ENCODE measurements around the gene GFRA1. TPM values are rescaled to one million over a fixed set of nuclear protein-coding genes. Genes with fewer than 3 reads are reported as not detected.
A peak's percentile ranks its signal among the peaks of the same experiment; 100 is the strongest.

Gene GFRA1
- total and polyA plus RNA-seq, 5 experiments from 2014 or later = not detected

DNA sequence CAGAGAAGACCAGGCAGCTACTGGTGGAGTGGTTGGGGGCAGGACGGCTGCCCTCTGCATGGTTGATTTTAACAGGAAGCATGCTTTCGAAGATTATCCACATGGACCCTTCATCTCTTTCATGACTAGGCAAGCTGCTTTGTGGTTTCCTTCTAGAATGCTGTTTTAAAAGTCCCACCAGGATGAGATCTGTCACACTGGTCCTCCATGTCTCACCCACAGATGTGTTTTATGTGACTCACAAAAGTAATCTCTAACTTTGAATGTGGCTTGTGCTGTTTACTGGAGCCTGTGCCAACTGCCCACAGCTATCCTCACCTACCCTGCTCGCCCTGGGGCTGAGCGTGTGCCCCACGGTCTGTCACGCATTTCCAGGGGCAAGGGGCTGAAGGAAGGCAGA, 188.8 kb downstream of the GFRA1 start:
- Mint-ChIP-seq H3K27me3 (peaks cover 0 to 5% (median 0%) of the 10 kb centered on the region in 5 donors), H3K27ac (no peak overlapping the region), H3K4me3 (no peak overlapping the region), H3K36me3 (no peaks in the 10 kb centered on the region), H3K4me1 (no peaks in the 10 kb centered on the region), H3K9me3 (peaks cover 0 to 3% (median 0%) of the 10 kb centered on the region in 9 donors)
- DNase-seq (no peak), ATAC-seq (no peak)
- POLR2A ChIA-PET = no interaction called here

DNA sequence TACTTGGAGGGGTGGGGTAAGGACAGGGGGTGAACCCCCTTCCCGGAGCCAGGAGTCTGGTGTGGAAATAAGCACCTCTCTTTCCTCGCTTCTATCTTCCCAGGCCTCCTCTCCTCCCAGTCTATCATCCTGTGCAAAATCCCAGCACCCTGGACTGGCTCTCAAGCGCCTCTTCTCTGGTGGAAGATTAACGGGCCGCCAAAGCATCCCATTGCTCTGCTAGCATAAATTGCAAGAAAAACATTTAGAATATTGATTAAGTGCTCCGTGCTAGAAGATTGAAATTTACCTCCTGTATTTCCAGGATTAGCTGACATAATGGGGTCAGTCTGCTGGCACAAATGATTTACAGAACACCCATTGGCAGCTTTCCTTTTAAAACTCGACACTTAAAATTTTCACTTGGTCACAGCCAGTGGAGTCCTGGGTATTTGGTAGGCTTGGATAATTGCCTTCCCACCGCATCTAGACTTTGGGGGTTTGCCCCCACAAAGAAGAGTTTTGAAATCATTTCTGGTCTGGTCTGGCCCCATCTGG, 189.7 kb downstream of the GFRA1 start:
- no peak for DNase-seq
- Mint-ChIP-seq H3K36me3 (no peaks in the 10 kb centered on the region), H3K4me3 (no peak overlapping the region), H3K27me3 (peaks cover 0 to 5% (median 0%) of the 10 kb centered on the region in 5 donors), H3K4me1 (no peaks in the 10 kb centered on the region), H3K9me3 (peaks cover 0 to 3% (median 0%) of the 10 kb centered on the region in 9 donors), H3K27ac (no peak overlapping the region)
- POLR2A ChIA-PET = no interaction called here
- no peak for ATAC-seq

DNA sequence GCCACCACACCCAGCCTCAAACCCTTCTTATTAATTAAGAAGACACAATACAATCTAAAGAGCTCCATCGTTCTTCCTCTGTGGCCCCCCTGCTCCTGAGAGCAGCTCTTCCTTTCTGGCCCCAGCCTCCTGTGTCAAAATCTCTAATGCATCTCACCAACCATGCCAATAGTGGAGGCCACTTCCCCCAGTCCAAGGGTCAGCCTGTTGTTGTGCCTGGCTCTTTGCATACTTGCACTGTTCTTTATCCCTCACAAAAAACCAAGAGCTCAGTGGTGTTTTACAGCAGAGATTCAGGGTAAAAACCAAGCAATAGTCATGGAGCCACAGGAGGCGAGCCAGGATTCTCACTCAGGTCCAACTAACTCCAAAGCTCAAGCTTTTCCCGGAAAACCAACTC, 190.2 kb downstream of the GFRA1 start:
- POLR2A ChIA-PET = no interaction called here
- Mint-ChIP-seq H3K4me3 (no peak overlapping the region), H3K27me3 (peaks cover 0 to 5% (median 0%) of the 10 kb centered on the region in 5 donors), H3K36me3 (no peaks in the 10 kb centered on the region), H3K4me1 (no peaks in the 10 kb centered on the region), H3K9me3 (peaks cover 0 to 3% (median 0%) of the 10 kb centered on the region in 9 donors), H3K27ac (no peak overlapping the region)
- DNase-seq (no peak), ATAC-seq (no peak)

DNA sequence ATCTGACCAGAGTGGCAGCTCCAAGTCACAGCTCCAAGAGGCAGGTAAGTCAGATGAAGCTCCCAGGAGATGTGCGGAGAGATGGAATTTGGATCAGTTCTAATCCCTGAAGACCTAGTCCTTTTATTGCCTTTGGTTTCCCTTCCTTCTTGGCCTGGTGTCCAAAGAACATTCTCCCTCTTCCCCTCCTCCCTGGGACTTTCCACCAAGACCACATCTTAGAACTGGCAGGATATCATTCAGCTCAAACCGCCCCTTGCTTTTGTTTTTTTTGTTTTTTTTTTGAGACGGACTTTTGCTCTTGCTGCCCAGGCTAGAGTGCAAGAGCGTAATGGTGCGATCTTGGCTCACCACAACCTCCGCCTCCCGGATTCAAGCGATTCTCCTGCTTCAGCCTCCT, 190.8 kb downstream of the GFRA1 start:
- peak overlapping the region in 1 of 10 donors; percentile 50 for H3K27ac Mint-ChIP-seq
- no peaks in the 10 kb centered on the region for H3K4me1 Mint-ChIP-seq
- no peak overlapping the region for H3K4me3 Mint-ChIP-seq

DNA sequence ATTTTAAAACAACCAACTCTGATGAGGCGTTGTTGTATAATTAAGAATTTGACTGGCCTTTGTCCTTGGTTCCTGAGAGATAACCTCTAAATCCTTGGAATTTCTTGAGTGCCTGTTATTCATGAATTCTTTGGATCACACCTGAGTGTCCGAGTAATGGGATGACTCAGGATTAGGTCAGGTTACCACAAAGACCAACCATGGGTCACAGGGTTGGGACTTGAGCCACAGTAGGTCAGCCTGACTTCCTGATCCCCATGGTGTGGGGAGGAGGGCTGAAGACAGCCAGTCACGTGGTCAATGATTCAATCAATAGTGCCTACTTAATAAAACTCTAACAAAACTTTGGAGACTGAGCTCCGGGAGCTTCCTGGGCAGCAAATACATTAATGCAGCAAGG, 192.5 kb downstream of the GFRA1 start:
- Mint-ChIP-seq H3K27ac (no peak overlapping the region), H3K4me1 (no peaks in the 10 kb centered on the region), H3K4me3 (no peak overlapping the region), H3K27me3 (peaks cover 0 to under 1% (median 0%) of the 10 kb centered on the region in 5 donors), H3K9me3 (peaks cover 0 to 3% (median 0%) of the 10 kb centered on the region in 9 donors), H3K36me3 (no peaks in the 10 kb centered on the region)
- DNase-seq = no peak
- no peak for ATAC-seq
- POLR2A ChIA-PET = no interaction called here

More for the DNA sequence above, 190.8 kb downstream of the GFRA1 start:
- DNase-seq (no peak), ATAC-seq (no peak)
- Mint-ChIP-seq H3K9me3 (peaks cover 0 to 3% (median 0%) of the 10 kb centered on the region in 9 donors), H3K36me3 (no peaks in the 10 kb centered on the region), H3K27me3 (peaks cover 0 to 3% (median 0%) of the 10 kb centered on the region in 5 donors)
- POLR2A ChIA-PET = no interaction called here

DNA sequence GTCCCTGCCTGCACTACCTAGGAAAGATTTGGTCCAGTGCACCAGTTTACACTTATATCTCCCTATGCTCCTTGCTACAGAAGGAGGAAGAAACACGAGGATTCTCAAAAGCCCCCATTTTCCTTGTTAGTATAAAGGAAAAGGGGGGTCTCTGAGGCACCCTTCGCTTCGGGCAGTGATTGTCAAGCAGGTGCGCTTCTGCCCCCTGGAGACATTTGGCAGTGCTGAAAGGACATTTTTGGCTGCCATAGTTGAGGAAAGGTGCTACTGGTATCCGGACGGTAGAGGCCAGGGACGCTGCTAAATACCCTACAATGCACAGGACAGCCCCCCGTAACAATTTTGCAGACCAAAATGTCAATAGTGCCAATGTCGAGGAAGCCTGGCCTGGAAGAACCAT, 193.7 kb downstream of the GFRA1 start:
- no peaks in the 10 kb centered on the region for H3K4me1 Mint-ChIP-seq

DNA sequence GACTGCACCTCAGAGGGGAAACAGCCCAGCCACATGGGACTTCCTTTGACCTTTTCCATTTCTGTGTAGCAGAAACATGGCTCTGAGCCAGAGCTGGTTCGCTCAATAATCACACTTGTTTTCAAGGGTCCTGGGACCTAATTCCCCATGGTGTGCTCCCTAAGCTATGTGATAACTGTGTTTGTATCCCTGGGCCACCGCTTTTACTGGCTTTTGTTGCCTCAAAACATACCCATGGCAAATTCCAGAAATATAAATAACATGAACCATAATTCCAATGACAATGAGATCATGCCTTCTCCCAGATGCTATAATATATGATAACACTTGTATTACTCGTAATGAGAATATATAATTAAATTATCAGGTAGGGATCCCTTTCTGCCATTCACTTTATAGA, 196.4 kb downstream of the GFRA1 start:
- Mint-ChIP-seq H3K4me3 (no peak overlapping the region), H3K27me3 (no peaks in the 10 kb centered on the region), H3K27ac (no peak overlapping the region), H3K9me3 (no peaks in the 10 kb centered on the region), H3K4me1 (no peaks in the 10 kb centered on the region), H3K36me3 (no peaks in the 10 kb centered on the region)
- ATAC-seq (no peak), DNase-seq (no peak)
- POLR2A ChIA-PET = no interaction called here

More for the DNA sequence above, 193.7 kb downstream of the GFRA1 start:
- H3K27ac Mint-ChIP-seq = no peak overlapping the region
- ATAC-seq (no peak), DNase-seq (no peak)
- no peak overlapping the region for H3K4me3 Mint-ChIP-seq
- no peaks in the 10 kb centered on the region for H3K27me3 Mint-ChIP-seq
- H3K9me3 Mint-ChIP-seq = peaks cover 0 to 3% (median 0%) of the 10 kb centered on the region in 9 donors
- POLR2A ChIA-PET = no interaction called here
- H3K36me3 Mint-ChIP-seq = no peaks in the 10 kb centered on the region

DNA sequence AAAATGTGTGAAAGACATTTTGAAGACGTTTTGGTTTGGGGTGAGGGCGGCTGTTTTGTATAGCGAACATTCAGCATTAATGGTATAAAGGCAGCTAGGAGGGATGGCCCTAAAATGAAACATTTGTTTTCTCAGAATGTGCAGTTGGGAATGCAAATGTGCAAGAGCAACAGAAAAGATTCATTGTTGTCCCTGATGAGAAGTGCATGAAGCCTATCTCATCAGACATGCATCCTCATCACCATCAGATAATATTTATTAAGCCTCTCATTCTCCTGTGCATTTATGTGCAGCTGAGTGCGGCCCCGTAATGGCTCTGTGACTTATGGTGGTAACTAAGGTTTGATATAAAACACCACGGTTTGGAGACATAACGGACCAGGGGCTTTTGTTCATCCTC, 199.5 kb downstream of the GFRA1 start:
- Mint-ChIP-seq H3K4me1 (no peaks in the 10 kb centered on the region), H3K27me3 (no peaks in the 10 kb centered on the region), H3K9me3 (no peaks in the 10 kb centered on the region), H3K27ac (no peak overlapping the region), H3K36me3 (no peaks in the 10 kb centered on the region), H3K4me3 (no peak overlapping the region)
- POLR2A ChIA-PET = no interaction called here
- ATAC-seq = no peak
- DNase-seq = no peak

DNA sequence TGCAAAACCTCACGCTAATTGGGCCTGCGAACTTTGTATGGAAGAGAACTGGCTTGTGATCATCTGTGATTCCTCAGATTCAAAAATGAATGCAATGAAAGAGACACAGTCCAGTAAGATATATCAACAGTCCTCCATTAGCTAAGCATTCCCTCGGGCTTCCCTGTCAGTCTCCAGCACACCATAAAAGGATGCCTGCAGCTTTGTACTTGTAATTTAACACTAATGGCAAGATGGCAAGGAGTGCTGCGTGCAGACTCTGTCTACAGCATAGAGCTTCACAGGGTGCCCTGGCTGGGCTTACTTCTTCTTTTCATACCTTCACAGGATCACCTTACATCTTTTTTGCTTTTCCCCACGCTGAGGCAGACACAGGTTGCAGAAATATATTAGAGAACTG, 200.0 kb downstream of the GFRA1 start:
- Mint-ChIP-seq H3K4me1 (no peaks in the 10 kb centered on the region), H3K27ac (no peak overlapping the region), H3K27me3 (no peaks in the 10 kb centered on the region), H3K36me3 (no peaks in the 10 kb centered on the region), H3K4me3 (no peak overlapping the region), H3K9me3 (no peaks in the 10 kb centered on the region)
- DNase-seq (no peak), ATAC-seq (no peak)
- POLR2A ChIA-PET = no interaction called here

DNA sequence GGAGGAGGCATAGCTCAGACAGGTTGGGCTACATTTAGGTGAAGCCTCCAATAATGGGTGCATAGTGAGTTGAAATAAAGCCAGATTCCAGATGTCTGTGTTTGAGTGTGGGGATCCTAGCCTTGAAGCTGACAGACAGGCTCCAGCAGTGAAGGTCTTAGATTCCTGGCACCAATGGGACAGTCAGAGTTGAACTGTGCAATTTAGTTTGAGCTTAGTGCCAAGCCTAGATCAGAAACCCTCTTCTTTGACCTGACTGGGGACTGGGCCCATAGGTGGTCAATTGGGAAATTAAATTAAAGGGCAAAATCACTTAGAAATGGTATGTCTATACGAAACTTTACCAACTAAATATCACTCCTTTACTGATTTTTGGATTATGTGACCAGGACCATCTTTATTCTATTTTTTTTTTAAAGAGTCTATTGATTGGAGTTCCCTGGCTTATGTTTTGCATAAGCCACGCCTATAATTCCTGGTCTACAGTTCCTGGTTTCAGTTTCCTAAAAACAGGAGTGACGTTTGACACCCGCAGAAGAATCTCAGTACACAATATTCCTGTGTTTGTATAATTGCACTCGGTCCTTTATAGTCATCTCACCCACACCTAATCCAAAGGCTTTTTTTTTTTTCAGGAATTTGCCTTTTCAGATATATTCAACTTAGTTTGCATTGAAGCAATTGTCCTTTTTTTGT, 201.4 kb downstream of the GFRA1 start:
- H3K4me1 Mint-ChIP-seq = no peaks in the 10 kb centered on the region
- H3K4me3 Mint-ChIP-seq = no peak overlapping the region
- no peaks in the 10 kb centered on the region for H3K27me3 Mint-ChIP-seq
- H3K36me3 Mint-ChIP-seq = no peaks in the 10 kb centered on the region
- POLR2A ChIA-PET = no interaction called here
- ATAC-seq = no peak
- no peak for DNase-seq
- no peak overlapping the region for H3K27ac Mint-ChIP-seq
- H3K9me3 Mint-ChIP-seq = no peaks in the 10 kb centered on the region

DNA sequence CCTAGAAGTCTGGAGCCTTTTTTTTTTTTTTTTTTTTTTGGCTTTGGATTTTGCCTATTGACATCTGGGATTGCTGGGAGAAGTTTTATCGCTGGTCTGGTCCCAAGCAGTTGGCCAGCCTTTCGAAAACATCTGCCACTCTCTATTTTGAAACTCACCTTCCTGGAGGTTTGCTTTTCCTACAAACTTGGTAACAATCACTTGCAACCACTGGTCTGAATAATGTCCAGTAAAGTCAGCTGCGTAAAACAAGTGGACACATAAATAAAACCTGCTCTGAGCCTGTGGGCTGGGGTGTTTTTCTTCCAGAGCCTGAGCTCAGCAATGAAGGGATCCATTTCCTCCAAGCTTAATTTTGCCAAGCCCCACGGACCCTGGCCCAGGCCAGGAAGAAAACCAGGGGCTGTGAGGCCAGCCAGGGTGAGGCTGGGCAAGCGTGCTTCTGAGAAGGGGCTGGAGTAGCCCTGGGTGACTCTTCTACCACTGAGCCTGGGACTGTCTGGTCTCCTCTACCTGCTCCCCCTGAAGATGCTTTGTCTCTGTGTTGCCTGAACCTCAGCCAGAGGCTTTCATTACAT, 202.2 kb downstream of the GFRA1 start:
- no peak for DNase-seq
- Mint-ChIP-seq H3K4me1 (no peaks in the 10 kb centered on the region), H3K9me3 (no peaks in the 10 kb centered on the region), H3K4me3 (no peak overlapping the region), H3K27me3 (no peaks in the 10 kb centered on the region), H3K27ac (no peak overlapping the region), H3K36me3 (no peaks in the 10 kb centered on the region)
- POLR2A ChIA-PET = no interaction called here
- ATAC-seq = no peak

DNA sequence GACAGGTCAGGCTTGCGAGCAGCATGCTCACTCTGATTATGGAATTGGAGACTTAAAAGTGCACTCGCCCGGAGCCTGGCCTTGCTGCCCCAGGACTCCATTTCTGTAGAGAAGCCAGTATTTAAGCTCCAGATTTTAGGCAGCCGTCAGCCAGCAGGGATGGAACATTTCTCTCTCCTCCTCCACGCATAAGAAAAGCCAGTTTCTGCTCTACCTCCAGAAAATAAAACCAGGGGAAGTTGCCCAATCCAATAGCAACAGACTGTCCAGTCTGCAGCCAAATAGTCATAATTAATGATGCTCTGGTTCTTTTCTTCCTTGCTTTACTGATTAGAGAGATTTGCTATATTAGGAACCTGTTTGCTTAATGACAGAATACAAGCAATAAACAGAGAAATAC, 203.2 kb downstream of the GFRA1 start:
- Mint-ChIP-seq H3K27ac (no peak overlapping the region), H3K36me3 (no peaks in the 10 kb centered on the region), H3K9me3 (no peaks in the 10 kb centered on the region), H3K4me3 (no peak overlapping the region), H3K27me3 (no peaks in the 10 kb centered on the region), H3K4me1 (no peaks in the 10 kb centered on the region)
- POLR2A ChIA-PET = no interaction called here
- ATAC-seq (no peak), DNase-seq (no peak)

DNA sequence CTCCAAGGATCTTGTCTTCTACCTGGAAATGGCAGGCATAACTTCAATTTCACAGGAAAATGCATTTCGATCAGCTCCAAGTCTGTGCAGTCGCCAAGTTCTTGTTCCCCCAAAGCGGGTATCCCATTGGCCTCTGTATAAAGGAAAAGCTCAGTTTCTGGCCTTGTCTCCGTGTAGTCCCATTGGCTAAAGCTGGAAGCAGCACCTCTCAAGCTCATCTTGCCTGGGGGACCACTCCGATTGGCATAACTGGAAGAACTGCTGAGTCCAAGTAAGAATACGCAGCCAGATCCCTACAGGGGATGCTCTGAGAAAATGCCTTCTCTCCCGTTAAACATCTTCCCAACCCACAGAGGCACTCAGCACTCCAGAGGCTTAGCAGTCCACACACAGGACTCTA, 205.2 kb downstream of the GFRA1 start:
- no peak for DNase-seq
- H3K9me3 Mint-ChIP-seq = no peaks in the 10 kb centered on the region
- no peak overlapping the region for H3K27ac Mint-ChIP-seq
- POLR2A ChIA-PET = no interaction called here
- H3K36me3 Mint-ChIP-seq = no peaks in the 10 kb centered on the region
- no peak overlapping the region for H3K4me3 Mint-ChIP-seq
- H3K27me3 Mint-ChIP-seq = no peaks in the 10 kb centered on the region
- no peak for ATAC-seq
- no peaks in the 10 kb centered on the region for H3K4me1 Mint-ChIP-seq

DNA sequence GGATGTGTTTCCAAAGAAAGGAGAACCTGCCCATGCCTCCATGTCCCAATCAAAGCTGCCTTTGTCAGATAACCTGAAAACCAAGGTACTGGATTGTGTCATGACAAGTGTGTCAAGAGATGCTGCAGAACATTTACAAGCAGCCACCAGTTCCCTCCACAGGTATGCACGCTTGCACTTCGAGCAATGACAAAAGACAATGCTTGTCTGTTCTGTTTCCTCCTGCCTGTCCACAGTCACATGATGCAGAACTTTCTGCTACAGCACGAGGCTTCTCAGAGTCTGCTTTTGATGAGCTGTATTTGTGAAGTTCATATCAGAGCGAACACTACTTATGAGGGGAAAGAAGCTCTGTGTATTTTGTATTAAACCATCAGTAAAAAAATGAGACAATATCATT, 209.9 kb downstream of the GFRA1 start:
- Mint-ChIP-seq H3K27me3 (peaks cover 0 to 15% (median 1%) of the 10 kb centered on the region in 5 donors), H3K4me1 (no peaks in the 10 kb centered on the region), H3K36me3 (no peaks in the 10 kb centered on the region), H3K4me3 (no peak overlapping the region), H3K27ac (no peak overlapping the region), H3K9me3 (peaks cover 0 to 2% (median 0%) of the 10 kb centered on the region in 9 donors)
- ATAC-seq (no peak), DNase-seq (no peak)
- POLR2A ChIA-PET = no interaction called here
